PFSK-1 (cell line): Measurements from ENCODE around the gene EYA2.

Source experiments
- FOXP2 ChIP-seq: optimal IDR thresholded peaks from 2 replicates; pipeline ENCODE3; 2011; ENCODE audit warnings: borderline replicate concordance, control low read depth, inconsistent platforms; ENCODE audit not compliant: insufficient read depth; ENCODE audit errors: extremely low read length, extremely low read depth
- POLR2AphosphoS5 ChIP-seq: IDR thresholded peaks from 2 replicates; pipeline ENCODE4 v1.6.1; 2012; ENCODE audit warnings: low read depth, mild to moderate bottlenecking, control low read depth, low read length, moderate library complexity
- REST ChIP-seq, 2 experiments: IDR thresholded peaks; 2 replicates each; pipeline versions ENCODE4 v1.6.1 to v1.8.0; 2011 to 2012; ENCODE audit warnings: low read depth in 2 of 2, low read length in 2 of 2, control low read depth in 1 of 2, inconsistent platforms in 1 of 2, mild to moderate bottlenecking in 1 of 2, moderate library complexity in 1 of 2; ENCODE audit not compliant: insufficient read depth in 1 of 2
- TAF1 ChIP-seq: IDR thresholded peaks from 2 replicates; pipeline ENCODE4 v1.6.1; 2012; ENCODE audit warnings: low read length, control low read depth, borderline replicate concordance; ENCODE audit not compliant: insufficient read depth

GRCh38 chr20:46991880-46992639, 97.4 kb downstream of the EYA2 start:
- TF ChIP-seq POLR2AphosphoS5, result no peak
- no peak for TF ChIP-seq TAF1
- no peak for TF ChIP-seq REST (IDR thresholded peaks at IDR 0.05; ENCODE audit: insufficient read depth in 1 of 2, low read depth in 2 of 2, low read length in 2 of 2)
- no peak for TF ChIP-seq FOXP2
